ENCODE measurements around the gene FMO2.
"Not testable (repeated sequence)": the region's sequence is repeated elsewhere in the genome, so short reads cannot be mapped to it uniquely, and the experiment has no call there.

The FMO2 gene

DNA sequence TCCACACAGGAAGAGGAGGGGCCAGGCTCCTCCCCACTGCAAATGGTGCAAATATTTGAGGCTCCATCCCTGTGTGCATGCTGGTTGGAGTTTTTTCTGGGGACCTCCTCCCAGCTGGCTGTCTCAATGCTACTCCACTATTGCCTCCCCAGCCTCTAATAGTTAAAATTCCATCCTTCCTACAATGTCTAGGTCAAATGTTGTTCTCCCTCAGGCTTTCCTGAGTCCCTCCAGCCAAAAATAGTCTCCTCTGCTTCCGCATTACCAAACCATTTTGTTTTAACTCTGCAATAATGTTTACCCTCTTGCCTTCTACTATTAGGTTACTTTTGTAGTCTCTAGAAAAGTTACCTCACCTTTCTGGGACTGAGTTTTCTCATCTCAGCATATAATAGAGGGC is 33.6 kb downstream of the FMO2 start:
- DNase-seq (ENCODE audit: low spot score) = no peak

- no peak for DNase-seq (ENCODE audit: low spot score)
Measured at GRCh38 chr1:171219346-171220080, 34.4 kb downstream of the FMO2 start.

GRCh38 chr1:171220081-171220420 is 35.0 kb downstream of the FMO2 start:
- no peak for DNase-seq (ENCODE audit: low spot score)

DNA sequence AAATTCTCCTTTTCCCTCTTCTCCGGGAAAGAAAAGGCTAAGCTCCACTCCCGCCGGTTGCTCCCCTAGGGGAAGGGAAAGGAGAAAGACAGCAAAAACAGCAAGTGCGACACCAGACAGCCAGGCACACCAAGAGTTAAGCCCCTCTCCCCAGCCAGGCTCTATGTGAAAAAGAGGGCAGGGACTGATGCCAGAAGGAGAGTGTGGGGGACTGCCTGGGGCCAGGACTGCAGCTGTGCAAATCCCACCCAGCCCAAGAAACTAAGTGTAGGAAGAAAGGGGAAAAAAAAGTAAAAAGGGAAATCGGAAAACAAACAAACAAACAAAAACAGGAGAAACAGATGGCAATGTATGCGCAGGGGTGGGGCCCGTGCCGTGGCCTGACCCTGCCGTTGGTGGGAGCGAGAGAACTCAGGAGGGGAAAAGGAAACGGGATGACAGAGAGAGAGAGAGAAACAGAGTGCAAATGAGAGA is 35.5 kb downstream of the FMO2 start:
- DNase-seq (ENCODE audit: low spot score) = no peak

GRCh38 chr1:171221665-171222591 is 36.8 kb downstream of the FMO2 start:
- no peak for DNase-seq (ENCODE audit: low spot score)

GRCh38 chr1:171222936-171223335 is 37.8 kb downstream of the FMO2 start:
- no peak for DNase-seq (ENCODE audit: low spot score)

DNA sequence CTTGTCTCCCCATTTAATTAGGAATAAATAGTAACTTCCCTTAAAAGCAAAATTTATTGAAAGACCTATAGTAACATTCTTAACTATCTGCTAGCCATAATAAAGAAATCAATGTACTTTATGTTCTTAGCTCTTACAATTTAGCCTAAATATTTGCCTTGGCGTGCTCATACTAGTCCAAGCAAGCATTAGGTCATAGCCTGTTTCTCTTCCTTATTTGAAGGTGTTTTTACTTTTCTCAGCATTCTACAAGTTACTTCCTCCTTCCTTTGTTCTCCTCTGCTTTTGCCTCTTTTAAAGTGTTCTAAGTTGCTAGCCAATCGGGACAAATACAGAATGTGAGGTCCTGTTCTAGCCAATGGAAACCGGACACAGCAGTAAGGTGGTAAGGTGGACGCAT is 39.2 kb downstream of the FMO2 start:
- DNase-seq (ENCODE audit: low spot score) = not testable (repeated sequence)

DNA sequence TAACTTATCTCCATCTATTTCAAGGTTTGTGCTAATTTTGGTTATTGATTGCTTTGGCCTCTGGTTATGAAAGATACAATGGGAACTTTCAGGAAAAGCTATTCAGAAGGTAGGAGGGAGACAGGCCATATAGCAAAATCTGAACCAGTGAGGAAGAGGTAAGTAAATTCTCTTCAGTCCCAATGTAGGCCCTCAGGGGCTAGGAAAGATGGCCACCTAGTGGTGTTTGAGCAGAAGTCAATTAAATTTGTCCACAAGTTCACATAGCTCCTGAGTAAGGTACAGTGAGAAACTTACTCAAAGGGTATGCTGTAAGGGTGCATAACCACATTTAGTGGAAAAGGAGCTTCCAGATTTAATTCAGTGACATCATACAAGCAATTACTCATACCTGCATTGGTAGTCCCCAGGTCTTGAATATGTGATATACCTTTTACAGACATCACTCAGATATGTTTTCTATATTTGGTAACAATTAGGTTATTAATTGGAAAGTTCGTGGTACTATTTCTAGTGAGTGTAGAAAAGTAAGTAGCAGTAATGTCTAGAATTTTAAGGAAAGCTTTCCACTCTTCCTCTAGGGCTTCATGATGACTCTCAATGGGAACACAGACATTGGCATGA is 41.8 kb downstream of the FMO2 start:
- DNase-seq (ENCODE audit: low spot score) = peak; percentile 34

DNA sequence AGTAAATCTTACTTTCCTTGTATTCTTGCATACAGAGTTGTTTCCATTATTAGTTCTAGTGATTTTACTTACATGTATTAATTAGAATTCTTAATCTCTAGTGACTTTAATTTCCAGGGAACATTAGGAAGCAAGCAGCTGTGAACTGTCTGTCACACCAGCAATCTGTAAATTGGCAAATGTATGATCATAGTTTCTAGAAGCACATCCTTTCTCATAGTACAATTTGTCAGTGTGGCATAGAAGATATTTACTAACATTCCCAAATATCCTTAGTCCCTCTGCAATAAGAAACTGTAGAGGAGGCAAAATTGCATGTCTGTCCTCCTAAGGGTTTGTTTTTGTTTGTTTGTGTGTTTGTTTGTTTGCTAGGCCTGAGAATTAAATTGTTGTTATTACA is 46.2 kb downstream of the FMO2 start:
- DNase-seq (ENCODE audit: low spot score) = no peak

GRCh38 chr1:171233183-171233582 is 48.1 kb downstream of the FMO2 start:
- DNase-seq (ENCODE audit: low spot score) = no peak

DNA sequence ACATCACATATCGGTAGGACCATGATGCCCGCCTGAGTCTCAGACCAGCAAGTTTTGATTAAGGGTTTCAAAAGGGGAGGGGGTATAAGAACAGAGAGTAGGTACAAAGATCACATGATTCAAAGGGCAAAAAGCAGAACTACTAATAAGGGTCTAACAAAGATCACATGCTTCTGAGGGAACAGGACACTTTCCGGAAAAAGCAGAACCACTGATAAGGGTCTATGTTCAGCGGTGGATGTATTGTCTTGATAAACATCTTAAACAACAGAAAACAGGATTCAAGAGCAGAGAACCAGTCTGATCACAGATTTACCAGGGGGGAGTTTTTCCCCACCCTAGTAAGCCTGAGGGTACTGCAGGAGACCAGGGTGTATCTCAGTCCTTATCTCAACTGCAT is 51.1 kb downstream of the FMO2 start:
- not testable (repeated sequence) for DNase-seq (ENCODE audit: low spot score)

DNA sequence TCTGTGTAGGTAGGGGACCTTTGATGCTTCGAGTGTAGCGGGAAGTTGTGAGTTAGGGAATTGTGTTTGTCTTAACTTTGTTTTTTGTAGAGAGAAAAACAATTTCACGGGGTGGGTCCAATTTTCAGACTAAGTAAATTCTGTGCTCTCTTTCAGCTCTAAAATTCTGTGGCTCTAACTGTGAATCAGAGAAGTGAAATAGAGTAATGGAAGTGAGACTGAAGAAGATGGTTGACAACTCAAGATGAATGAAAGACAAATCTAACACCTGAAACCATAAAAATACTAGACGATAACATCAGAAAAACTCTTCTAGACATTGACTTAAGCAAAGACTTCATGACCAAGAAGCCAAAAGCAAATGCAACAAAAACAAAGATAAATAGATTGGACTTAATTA is 58.8 kb downstream of the FMO2 start:
- DNase-seq (ENCODE audit: low spot score) = no peak

DNA sequence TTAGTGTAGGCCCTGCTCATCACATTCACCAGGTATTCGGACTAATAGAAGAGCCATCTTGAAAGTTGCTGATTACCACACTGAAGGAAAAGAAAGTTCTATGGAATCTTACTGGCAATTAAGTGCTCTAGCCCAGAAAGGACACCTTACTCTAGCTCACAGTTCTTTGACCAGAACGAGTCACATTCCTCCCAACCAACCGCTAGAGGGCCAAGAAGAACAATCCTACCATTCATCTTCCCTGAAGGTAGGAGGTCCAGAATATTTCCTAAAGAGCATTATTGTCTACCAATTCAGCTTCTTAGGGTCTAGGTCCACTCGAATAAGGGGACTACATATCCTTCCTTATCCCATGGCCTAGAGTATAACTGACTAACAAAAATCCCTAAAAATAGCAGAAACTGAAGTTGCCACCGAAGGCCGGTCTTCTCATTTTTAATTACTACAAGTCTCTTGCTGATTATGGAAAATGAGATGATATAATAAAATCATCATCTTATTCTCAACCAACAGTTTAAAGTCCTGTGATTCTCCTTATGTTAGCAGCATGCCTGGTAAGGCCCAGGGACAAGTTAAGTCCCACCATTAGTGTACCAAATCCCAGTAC is 60.5 kb downstream of the FMO2 start:
- no peak for DNase-seq (ENCODE audit: low spot score)

- DNase-seq (ENCODE audit: low spot score) = no peak
Measured at GRCh38 chr1:171247501-171247900, 62.4 kb downstream of the FMO2 start.

DNA sequence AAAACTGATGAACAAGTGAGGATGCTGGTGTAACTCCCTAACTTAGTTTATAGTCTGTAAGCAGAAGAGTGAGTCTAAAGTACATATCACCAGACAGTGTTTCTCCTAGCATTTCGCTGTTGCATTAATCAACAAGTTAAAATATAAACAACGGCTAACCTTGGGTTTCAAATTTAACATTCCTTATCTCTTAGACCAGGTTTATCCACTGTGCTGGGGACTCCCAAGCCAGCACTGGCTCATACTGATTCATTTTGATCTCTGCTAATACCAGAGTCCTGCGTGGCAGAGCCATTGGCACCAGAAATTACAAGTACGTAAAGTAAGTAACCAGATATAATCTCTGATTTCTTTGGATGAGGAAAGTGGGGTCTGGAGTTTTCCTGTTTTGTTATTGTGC is 63.2 kb downstream of the FMO2 start, which contains the start of gene FMO1:
TSS of gene FMO1 (plus strand) at position 193 of the 400 bp plus-strand sequence. CDS start 9,594 bp downstream, outside the sequence.
- no peak for DNase-seq (ENCODE audit: low spot score)

- DNase-seq (ENCODE audit: low spot score) = no peak
Measured at GRCh38 chr1:171248841-171249240, 63.7 kb downstream of the FMO2 start.

- no peak for DNase-seq (ENCODE audit: low spot score)
Measured at GRCh38 chr1:171250263-171250662, 65.2 kb downstream of the FMO2 start.

GRCh38 chr1:171251042-171251951 is 66.2 kb downstream of the FMO2 start:
- peak; percentile 42 for DNase-seq (ENCODE audit: low spot score)

GRCh38 chr1:171251952-171252300 is 66.8 kb downstream of the FMO2 start:
- DNase-seq (ENCODE audit: low spot score) = no peak

- no peak for DNase-seq (ENCODE audit: low spot score)
Measured at GRCh38 chr1:171252482-171252881, 67.4 kb downstream of the FMO2 start.

DNA sequence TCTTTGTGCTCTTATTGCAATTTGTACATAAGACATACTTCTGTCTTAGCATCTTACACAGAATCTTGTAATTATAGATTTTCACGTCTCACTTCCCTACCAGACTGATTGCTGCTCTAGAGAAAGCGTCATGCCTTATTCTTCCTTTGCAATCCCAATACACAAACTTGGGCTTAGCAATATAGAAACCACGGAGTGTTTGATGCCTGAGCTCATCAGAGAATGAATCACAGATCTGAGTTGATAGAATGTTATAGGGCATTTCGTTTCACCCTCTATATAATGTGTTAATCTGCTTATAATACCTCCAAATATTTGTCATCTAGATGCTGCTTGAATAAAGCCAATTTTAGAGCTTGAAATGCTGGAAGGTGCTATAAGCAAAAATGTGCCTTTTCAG is 69.8 kb downstream of the FMO2 start:
- DNase-seq (ENCODE audit: low spot score) = no peak
